ENCODE results near the gene TMEM141.

Gene TMEM141

GRCh38 chr9:136746155-136746490, 45.0 kb upstream of the TMEM141 start:
- no peak overlapping the region for H3K27ac ChIP-seq
- no peak for TF ChIP-seq CTCF (conservative IDR thresholded peaks at IDR 0.05)

- TF ChIP-seq CTCF (conservative IDR thresholded peaks at IDR 0.05) = no peak
Observed at GRCh38 chr9:136746621-136747020, 44.5 kb upstream of the TMEM141 start.

GRCh38 chr9:136747161-136748060, 43.7 kb upstream of the TMEM141 start:
- no peak overlapping the region for H3K27ac ChIP-seq
- TF ChIP-seq CTCF (conservative IDR thresholded peaks at IDR 0.05) = no peak

More at GRCh38 chr9:136746621-136747020, 44.5 kb upstream of the TMEM141 start:
- H3K27ac ChIP-seq = no peak overlapping the region

- TF ChIP-seq CTCF (conservative IDR thresholded peaks at IDR 0.05) = no peak
- no peak within 1 kb of the TSS for H3K27ac ChIP-seq
Observed at GRCh38 chr9:136748201-136748600, 42.9 kb upstream of the TMEM141 start, which contains the start of gene LCN6. Gene LCN6 (minus strand): TSS chr9:136748525. CDS start chr9:136748483, 42 bp downstream.

- TF ChIP-seq CTCF (conservative IDR thresholded peaks at IDR 0.05) = no peak
- no peak overlapping the region for H3K27ac ChIP-seq
Observed at GRCh38 chr9:136748666-136749611, 42.2 kb upstream of the TMEM141 start.

- no peak for TF ChIP-seq CTCF (conservative IDR thresholded peaks at IDR 0.05)
- no peak overlapping the region for H3K27ac ChIP-seq
Observed at GRCh38 chr9:136750526-136750925, 40.6 kb upstream of the TMEM141 start.

GRCh38 chr9:136751244-136751643, 39.9 kb upstream of the TMEM141 start:
- TF ChIP-seq CTCF (conservative IDR thresholded peaks at IDR 0.05) = no peak
- H3K27ac ChIP-seq = no peak overlapping the region

Measured in VCaP (cell line).